ENCODE results near the gene NMUR1.

DNA sequence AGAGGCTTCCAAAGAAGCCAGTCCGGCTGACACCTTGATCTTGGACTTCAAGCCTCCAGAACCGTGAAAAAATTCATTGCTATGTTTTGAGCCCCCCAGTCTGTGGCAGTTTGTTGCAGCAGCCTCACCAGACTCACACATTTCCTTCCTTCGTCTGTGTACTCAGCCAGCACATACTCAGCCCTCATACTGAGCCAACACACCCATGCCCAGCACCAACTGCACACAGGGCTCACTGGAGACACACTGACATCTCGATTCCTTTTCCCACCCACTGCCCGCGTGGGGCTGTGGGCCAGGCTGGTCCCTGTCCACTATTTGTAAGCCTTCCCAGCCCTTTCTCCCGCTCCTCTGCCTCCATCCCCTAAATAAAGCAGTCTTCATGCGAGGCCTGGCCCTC is 24.1 kb upstream of the NMUR1 start:
- no peak for TF ChIP-seq EZH2phosphoT487 (IDR thresholded peaks at IDR 0.05; ENCODE audit: low read length)
- TF ChIP-seq, protein P1, sequence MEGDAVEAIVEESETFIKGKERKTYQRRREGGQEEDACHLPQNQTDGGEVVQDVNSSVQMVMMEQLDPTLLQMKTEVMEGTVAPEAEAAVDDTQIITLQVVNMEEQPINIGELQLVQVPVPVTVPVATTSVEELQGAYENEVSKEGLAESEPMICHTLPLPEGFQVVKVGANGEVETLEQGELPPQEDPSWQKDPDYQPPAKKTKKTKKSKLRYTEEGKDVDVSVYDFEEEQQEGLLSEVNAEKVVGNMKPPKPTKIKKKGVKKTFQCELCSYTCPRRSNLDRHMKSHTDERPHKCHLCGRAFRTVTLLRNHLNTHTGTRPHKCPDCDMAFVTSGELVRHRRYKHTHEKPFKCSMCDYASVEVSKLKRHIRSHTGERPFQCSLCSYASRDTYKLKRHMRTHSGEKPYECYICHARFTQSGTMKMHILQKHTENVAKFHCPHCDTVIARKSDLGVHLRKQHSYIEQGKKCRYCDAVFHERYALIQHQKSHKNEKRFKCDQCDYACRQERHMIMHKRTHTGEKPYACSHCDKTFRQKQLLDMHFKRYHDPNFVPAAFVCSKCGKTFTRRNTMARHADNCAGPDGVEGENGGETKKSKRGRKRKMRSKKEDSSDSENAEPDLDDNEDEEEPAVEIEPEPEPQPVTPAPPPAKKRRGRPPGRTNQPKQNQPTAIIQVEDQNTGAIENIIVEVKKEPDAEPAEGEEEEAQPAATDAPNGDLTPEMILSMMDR (IDR thresholded peaks at IDR 0.05; ENCODE audit: low read length), result no peak
